Trophoblast cell (in vitro differentiated cells and primary cell): ENCODE measurements around the gene ATP7B.
A peak's percentile ranks its signal among the peaks of the same experiment; 100 is the strongest.
"Not testable (repeated sequence)": the region's sequence is repeated elsewhere in the genome, so short reads cannot be mapped to it uniquely, and the experiment has no call there.

ENCODE experiments used
- DNase-seq, 2 donors: peaks; one replicate each; pipeline ENCODE4 v3.0.0-alpha.2; 2016
- H2AFZ ChIP-seq: 2 replicates; pipeline ENCODE4 v1.6.1; 2013; ENCODE audit warnings: low read length, moderate library complexity, mild to moderate bottlenecking; ENCODE audit not compliant: insufficient read depth, poor library complexity
- H2AK5ac ChIP-seq: 2 replicates; pipeline ENCODE4 v1.6.1; 2013; ENCODE audit warnings: mild to moderate bottlenecking, low read length
- H2BK120ac ChIP-seq: 2 replicates; pipeline ENCODE4 v1.6.1; 2013; ENCODE audit warnings: low read length, mild to moderate bottlenecking, moderate library complexity; ENCODE audit not compliant: insufficient read depth, poor library complexity
- H2BK12ac ChIP-seq: 2 replicates; pipeline ENCODE4 v1.6.1; 2013; ENCODE audit warnings: mild to moderate bottlenecking, low read length, moderate library complexity
- H2BK5ac ChIP-seq: 2 replicates; pipeline ENCODE4 v1.6.1; 2013; ENCODE audit warnings: low read length, low read depth, moderate library complexity, mild to moderate bottlenecking; ENCODE audit not compliant: poor library complexity
- H3K14ac ChIP-seq: 2 replicates; pipeline ENCODE4 v1.6.1; 2013; ENCODE audit warnings: mild to moderate bottlenecking, low read length
- H3K18ac ChIP-seq: 2 replicates; pipeline ENCODE4 v1.6.1; 2013; ENCODE audit warnings: mild to moderate bottlenecking, low read length
- H3K23ac ChIP-seq: 2 replicates; pipeline ENCODE4 v1.6.1; 2013; ENCODE audit warnings: low read length
- H3K27ac ChIP-seq: 2 replicates; pipeline ENCODE4 v1.5.1; 2013; ENCODE audit warnings: low read depth, mild to moderate bottlenecking, inconsistent platforms, low read length, moderate library complexity
- H3K27me3 ChIP-seq: 2 replicates; pipeline ENCODE4 v1.6.1; 2013; ENCODE audit warnings: inconsistent platforms, mild to moderate bottlenecking, low read length, moderate library complexity; ENCODE audit not compliant: insufficient read depth
- H3K36me3 ChIP-seq, 2 experiments: 1 replicate in 1 of 2; 2 replicates in 1 of 2; pipeline ENCODE4 v1.6.1; 2013; ENCODE audit warnings: low read length in 2 of 2, mild to moderate bottlenecking in 2 of 2, moderate library complexity in 1 of 2; ENCODE audit not compliant: insufficient read depth in 2 of 2, control insufficient read depth in 1 of 2
- H3K4ac ChIP-seq: 2 replicates; pipeline ENCODE4 v1.6.1; 2013; ENCODE audit warnings: low read depth, mild to moderate bottlenecking, low read length, moderate library complexity
- H3K4me1 ChIP-seq, 2 experiments: 1 replicate in 1 of 2; 2 replicates in 1 of 2; pipeline ENCODE4 v1.6.1; 2013; ENCODE audit warnings: low read length in 2 of 2, mild to moderate bottlenecking in 2 of 2, moderate library complexity in 1 of 2; ENCODE audit not compliant: insufficient read depth in 2 of 2, control insufficient read depth in 1 of 2
- H3K4me2 ChIP-seq: 2 replicates; pipeline ENCODE4 v1.6.1; 2013; ENCODE audit warnings: inconsistent platforms, mild to moderate bottlenecking, low read length, moderate library complexity
- H3K4me3 ChIP-seq: 2 replicates; pipeline ENCODE4 v1.5.1; 2013; ENCODE audit warnings: mild to moderate bottlenecking, low read depth, low read length, inconsistent platforms
- H3K79me1 ChIP-seq: one replicate; pipeline ENCODE4 v1.6.1; 2013; ENCODE audit warnings: low read length
- H3K79me2 ChIP-seq: 2 replicates; pipeline ENCODE4 v1.6.1; 2013; ENCODE audit warnings: low read length, mild to moderate bottlenecking; ENCODE audit not compliant: control insufficient read depth, insufficient read depth, poor library complexity
- H3K9ac ChIP-seq: 2 replicates; pipeline ENCODE4 v1.6.1; 2013; ENCODE audit warnings: mild to moderate bottlenecking, low read length
- H3K9me3 ChIP-seq: 2 replicates; pipeline ENCODE4 v1.6.1; 2013; ENCODE audit warnings: low read depth, mild to moderate bottlenecking, control low read depth, inconsistent platforms, low read length; ENCODE audit not compliant: insufficient read depth
- H4K12ac ChIP-seq: 2 replicates; pipeline ENCODE4 v1.6.1; 2013; ENCODE audit warnings: low read depth, mild to moderate bottlenecking, low read length, moderate library complexity
- H4K8ac ChIP-seq: 2 replicates; pipeline ENCODE4 v1.6.1; 2013; ENCODE audit warnings: low read depth, mild to moderate bottlenecking, low read length, moderate library complexity
- H4K91ac ChIP-seq: one replicate; pipeline ENCODE4 v1.6.1; 2013; ENCODE audit warnings: low read depth, mild to moderate bottlenecking, low read length, moderate library complexity
- WGBS: extraction: QIAGEN DNeasy Blood & Tissue Kit; methylation state at CpG from one replicate; pipeline ENCODE4 v1.1.7; 2013; ENCODE audit warnings: missing lambda C conversion rate; ENCODE audit not compliant: insufficient read length, insufficient coverage; ENCODE audit errors: extremely low coverage; 5-methylcytosine and 5-hydroxymethylcytosine counted together

The ATP7B gene

DNA sequence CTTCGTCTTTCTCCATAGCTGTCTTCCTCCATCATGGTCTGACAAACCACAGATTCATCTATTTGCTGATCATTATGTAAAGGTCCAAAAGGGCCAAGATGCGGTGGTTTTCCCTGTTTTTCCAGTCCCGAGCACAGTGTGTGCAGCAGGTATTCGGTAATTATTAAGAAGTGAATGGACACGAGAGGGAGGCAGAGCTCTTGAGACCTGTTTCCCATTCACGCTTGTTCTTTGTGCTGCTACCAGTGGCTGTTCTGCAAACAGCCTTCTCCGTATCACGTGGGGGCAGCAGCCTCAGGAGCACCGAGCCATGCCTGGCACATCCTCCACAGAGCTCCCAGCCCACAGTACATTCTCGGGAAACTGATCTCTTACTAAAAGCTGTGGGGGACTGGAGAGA, 99.2 kb downstream of the ATP7B start:
- H2BK120ac ChIP-seq = no peak overlapping the region
- DNase-seq = peak; percentile 49 to 56
- H3K27ac ChIP-seq = no peak overlapping the region
- no peak overlapping the region for H3K4ac ChIP-seq
- H4K91ac ChIP-seq = no peak overlapping the region
- H3K9me3 ChIP-seq = no peaks in the 10 kb centered on the region
- H3K9ac ChIP-seq = no peak overlapping the region
- no peaks in the 10 kb centered on the region for H3K36me3 ChIP-seq
- H2BK12ac ChIP-seq = no peak overlapping the region
- no CpG with 5 or more reads among the region's 10 CpGs for WGBS
- H4K8ac ChIP-seq = no peak overlapping the region
- H3K79me1 ChIP-seq = no peaks in the 10 kb centered on the region
- H3K14ac ChIP-seq = no peak overlapping the region
- H3K4me1 ChIP-seq = no peaks in the 10 kb centered on the region
- H3K23ac ChIP-seq = no peak overlapping the region
- no peak overlapping the region for H2AFZ ChIP-seq
- no peak overlapping the region for H3K4me3 ChIP-seq
- no peak overlapping the region for H2BK5ac ChIP-seq
- H4K12ac ChIP-seq = no peak overlapping the region
- H3K79me2 ChIP-seq = no peaks in the 10 kb centered on the region
- no peak overlapping the region for H3K18ac ChIP-seq
- H3K27me3 ChIP-seq = no peaks in the 10 kb centered on the region
- no peak overlapping the region for H3K4me2 ChIP-seq
- no peak overlapping the region for H2AK5ac ChIP-seq

- no peak overlapping the region for H3K14ac ChIP-seq
- no peak overlapping the region for H2BK12ac ChIP-seq
- H4K12ac ChIP-seq = no peak overlapping the region
- no peak overlapping the region for H2AFZ ChIP-seq
- H3K27me3 ChIP-seq = no peaks in the 10 kb centered on the region
- no peak overlapping the region for H3K4me3 ChIP-seq
- H4K8ac ChIP-seq = no peak overlapping the region
- H3K9ac ChIP-seq = no peak overlapping the region
- no peak for DNase-seq
- H3K36me3 ChIP-seq = no peaks in the 10 kb centered on the region
- H4K91ac ChIP-seq = no peak overlapping the region
- no peak overlapping the region for H3K4me2 ChIP-seq
- H3K4me1 ChIP-seq = no peaks in the 10 kb centered on the region
- no peak overlapping the region for H2AK5ac ChIP-seq
- H3K27ac ChIP-seq = no peak overlapping the region
- no peaks in the 10 kb centered on the region for H3K79me1 ChIP-seq
- no peak overlapping the region for H3K18ac ChIP-seq
- WGBS = no CpG with 5 or more reads among the region's 12 CpGs
- no peaks in the 10 kb centered on the region for H3K9me3 ChIP-seq
- no peak overlapping the region for H3K4ac ChIP-seq
- H3K79me2 ChIP-seq = no peaks in the 10 kb centered on the region
- no peak overlapping the region for H2BK120ac ChIP-seq
- no peak overlapping the region for H3K23ac ChIP-seq
- H2BK5ac ChIP-seq = no peak overlapping the region
Measured at GRCh38 chr13:51910508-51910907, 100.7 kb downstream of the ATP7B start.

DNA sequence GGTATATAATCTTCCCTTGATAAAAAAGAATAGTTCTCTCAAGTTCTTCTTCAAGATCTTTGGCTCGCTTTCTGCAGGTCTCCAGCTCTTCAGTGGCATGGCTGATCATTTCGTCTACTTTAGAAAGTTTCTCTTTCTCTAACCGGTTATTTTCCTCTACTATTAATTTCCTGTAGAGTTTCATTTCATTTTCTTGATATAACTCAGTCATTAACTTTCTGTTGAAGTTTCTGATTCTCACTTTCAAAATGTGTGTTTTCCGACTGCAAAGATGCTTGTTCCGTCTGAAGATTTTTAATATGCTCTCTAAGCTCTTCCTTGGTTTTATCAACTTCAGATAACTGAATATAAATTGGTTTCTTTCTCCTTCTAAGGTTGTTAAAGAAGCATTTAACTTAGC, 102.0 kb downstream of the ATP7B start:
- not testable (repeated sequence) for H3K27me3 ChIP-seq, H3K79me2 ChIP-seq, DNase-seq, H3K79me1 ChIP-seq, H2AFZ ChIP-seq, H2AK5ac ChIP-seq, H3K4me2 ChIP-seq, H2BK5ac ChIP-seq, H3K27ac ChIP-seq, H3K14ac ChIP-seq, H3K9me3 ChIP-seq, H2BK12ac ChIP-seq, H2BK120ac ChIP-seq, H3K4me1 ChIP-seq, H3K23ac ChIP-seq, H3K4ac ChIP-seq, H4K8ac ChIP-seq, H4K12ac ChIP-seq, H3K18ac ChIP-seq, H4K91ac ChIP-seq, H3K36me3 ChIP-seq, H3K9ac ChIP-seq, H3K4me3 ChIP-seq
- WGBS = no CpG with 5 or more reads among the region's 5 CpGs

- no peaks in the 10 kb centered on the region for H3K27me3 ChIP-seq
Measured at GRCh38 chr13:51907040-51907732, 104.1 kb downstream of the ATP7B start.

More at GRCh38 chr13:51907040-51907732, 104.1 kb downstream of the ATP7B start:
- Histone ChIP-seq H3K79me2 (no peaks in the 10 kb centered on the region), H4K12ac (no peak overlapping the region), H3K4me3 (no peak overlapping the region), H3K14ac (no peak overlapping the region), H2AK5ac (no peak overlapping the region), H3K9ac (no peak overlapping the region), H3K18ac (no peak overlapping the region), H3K4ac (no peak overlapping the region), H4K8ac (no peak overlapping the region), H3K23ac (no peak overlapping the region), H3K36me3 (no peaks in the 10 kb centered on the region), H2AFZ (no peak overlapping the region), H2BK5ac (no peak overlapping the region), H2BK12ac (no peak overlapping the region), H3K4me2 (no peak overlapping the region), H3K9me3 (no peaks in the 10 kb centered on the region), H3K27ac (no peak overlapping the region), H2BK120ac (no peak overlapping the region), H3K79me1 (no peaks in the 10 kb centered on the region), H4K91ac (no peak overlapping the region), H3K4me1 (no peaks in the 10 kb centered on the region)
- no CpG with 5 or more reads among the region's 8 CpGs for WGBS
- no peak for DNase-seq
